ENCODE data around the gene RNF150.

DNA sequence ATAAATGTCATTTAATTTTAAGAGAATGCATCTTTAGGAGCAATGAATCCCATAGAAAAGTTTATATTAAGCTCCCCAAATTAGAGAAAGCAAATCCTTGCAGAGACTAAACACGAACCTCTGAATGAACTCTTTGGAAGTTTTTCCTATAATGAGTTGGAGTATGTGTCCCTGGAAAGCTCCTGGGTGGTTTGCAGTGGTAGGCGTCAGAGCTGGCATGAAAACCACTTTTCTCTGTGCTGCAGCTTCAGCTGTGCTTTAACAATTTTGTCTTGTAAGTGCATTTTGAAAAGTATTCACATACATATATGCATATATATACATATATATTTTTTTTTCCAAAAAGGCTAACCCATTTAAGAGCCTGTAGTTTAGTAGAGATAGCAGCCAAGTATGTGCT lies 228.4 kb downstream of the RNF150 start:
- TF ChIP-seq, protein P1, sequence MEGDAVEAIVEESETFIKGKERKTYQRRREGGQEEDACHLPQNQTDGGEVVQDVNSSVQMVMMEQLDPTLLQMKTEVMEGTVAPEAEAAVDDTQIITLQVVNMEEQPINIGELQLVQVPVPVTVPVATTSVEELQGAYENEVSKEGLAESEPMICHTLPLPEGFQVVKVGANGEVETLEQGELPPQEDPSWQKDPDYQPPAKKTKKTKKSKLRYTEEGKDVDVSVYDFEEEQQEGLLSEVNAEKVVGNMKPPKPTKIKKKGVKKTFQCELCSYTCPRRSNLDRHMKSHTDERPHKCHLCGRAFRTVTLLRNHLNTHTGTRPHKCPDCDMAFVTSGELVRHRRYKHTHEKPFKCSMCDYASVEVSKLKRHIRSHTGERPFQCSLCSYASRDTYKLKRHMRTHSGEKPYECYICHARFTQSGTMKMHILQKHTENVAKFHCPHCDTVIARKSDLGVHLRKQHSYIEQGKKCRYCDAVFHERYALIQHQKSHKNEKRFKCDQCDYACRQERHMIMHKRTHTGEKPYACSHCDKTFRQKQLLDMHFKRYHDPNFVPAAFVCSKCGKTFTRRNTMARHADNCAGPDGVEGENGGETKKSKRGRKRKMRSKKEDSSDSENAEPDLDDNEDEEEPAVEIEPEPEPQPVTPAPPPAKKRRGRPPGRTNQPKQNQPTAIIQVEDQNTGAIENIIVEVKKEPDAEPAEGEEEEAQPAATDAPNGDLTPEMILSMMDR (conservative IDR thresholded peaks at IDR 0.05; ENCODE audit: low read length) = no peak
- no peak for TF ChIP-seq EZH2phosphoT487 (IDR thresholded peaks at IDR 0.05; ENCODE audit: borderline replicate concordance)
